Fibroblast of skin of scalp (primary cell): ENCODE measurements around the gene DPCD.
"Not testable (repeated sequence)": the region's sequence is repeated elsewhere in the genome, so short reads cannot be mapped to it uniquely, and the experiment has no call there.

Experiments used
- DNase-seq: peaks from one replicate; pipeline ENCODE4 v3.0.0-alpha.2; 2013

DPCD gene

GRCh38 chr10:101585841-101586240 lies 2.3 kb upstream of the DPCD start:
- DNase-seq: no peak

- no peak for DNase-seq
These were observed 758 bp downstream of the DPCD start for GRCh38 chr10:101588879-101589278.

GRCh38 chr10:101593331-101593730 lies 5.2 kb downstream of the DPCD start:
- not testable (repeated sequence) for DNase-seq

- peak; percentile 17 for DNase-seq
These were observed 7.7 kb downstream of the DPCD start for GRCh38 chr10:101595591-101596433.

- DNase-seq: no peak
These were observed 9.2 kb downstream of the DPCD start for GRCh38 chr10:101597091-101597900.

GRCh38 chr10:101601541-101601940 lies 13.4 kb downstream of the DPCD start:
- DNase-seq: no peak

- DNase-seq: peak; percentile 75
These were observed 14.8 kb downstream of the DPCD start for GRCh38 chr10:101602761-101603398.

- DNase-seq: no peak
These were observed 19.0 kb downstream of the DPCD start for GRCh38 chr10:101607124-101607523.

GRCh38 chr10:101609481-101609880 lies 21.4 kb downstream of the DPCD start:
- peak; percentile 70 for DNase-seq

- DNase-seq: no peak
These were observed 23.2 kb downstream of the DPCD start for GRCh38 chr10:101611096-101611905.

- DNase-seq: no peak
These were observed 24.0 kb downstream of the DPCD start for GRCh38 chr10:101612086-101612485.

GRCh38 chr10:101612872-101613271 lies 24.8 kb downstream of the DPCD start:
- no peak for DNase-seq

GRCh38 chr10:101613646-101614045 lies 25.5 kb downstream of the DPCD start:
- no peak for DNase-seq

- no peak for DNase-seq
These were observed 26.8 kb downstream of the DPCD start for GRCh38 chr10:101614663-101615524.

- DNase-seq: no peak
These were observed 27.5 kb downstream of the DPCD start for GRCh38 chr10:101615525-101616116.

- no peak for DNase-seq
These were observed 28.4 kb downstream of the DPCD start for GRCh38 chr10:101616415-101617101.

- no peak for DNase-seq
These were observed 29.1 kb downstream of the DPCD start for GRCh38 chr10:101617102-101617823.

GRCh38 chr10:101617824-101618568 lies 29.9 kb downstream of the DPCD start:
- DNase-seq: no peak

GRCh38 chr10:101618871-101619270 lies 30.8 kb downstream of the DPCD start:
- no peak for DNase-seq
